ENCODE results near the gene TIGD4. TPM values are rescaled to one million over a fixed set of nuclear protein-coding genes. Genes with fewer than 3 reads are reported as not detected.

The TIGD4 gene
- total and polyA plus RNA-seq, 2 of the 8 experiments (the other 6 are each of a cell fraction or from before 2014, with no cell fraction given) = 0.42 to 2.3 TPM

- Histone ChIP-seq H3K23ac (ENCODE audit: insufficient read length) (no peak overlapping the region), H3K18ac (ENCODE audit: extremely low read depth, low read length) (no peak overlapping the region), H2BK20ac (ENCODE audit: low read length) (no peak overlapping the region), H4K20me1 (replicated peaks in 1 of 2; ENCODE audit: control insufficient read depth in 1 of 2, insufficient read depth in 2 of 2, low read length in 2 of 2) (no peaks in the 10 kb centered on the region), H3K14ac (ENCODE audit: insufficient read length) (no peak overlapping the region), H4K91ac (replicated peaks; ENCODE audit: insufficient read length, low read length) (no peak overlapping the region), H3K36me3 (ENCODE audit: control insufficient read depth in 2 of 4, insufficient read depth in 4 of 4, low read length in 3 of 4) (no peaks in the 10 kb centered on the region), H2BK5ac (ENCODE audit: low read depth, low read length) (no peak overlapping the region), H3K4ac (replicated peaks; ENCODE audit: insufficient read length, low read depth, low read length) (no peak overlapping the region), H2AK5ac (ENCODE audit: low read depth, low read length) (no peak overlapping the region), H3K9me3 (ENCODE audit: insufficient read depth in 2 of 2, low read depth in 1 of 2, low read length in 1 of 2) (no peaks in the 10 kb centered on the region), H2AFZ (ENCODE audit: low read length) (no peak overlapping the region), H3K4me1 (replicated peaks in 1 of 4; ENCODE audit: control insufficient read depth in 3 of 4, insufficient read depth in 4 of 4, low read length in 3 of 4) (peaks cover 0 to 4% (median 1%) of the 10 kb centered on the region in 4 experiments; a peak in 1 of 7 replicates), H3K9ac (replicated peaks in 1 of 4; ENCODE audit: extremely low read depth in 1 of 4, low read depth in 3 of 4, low read length in 3 of 4) (no peak overlapping the region), H3K79me1 (ENCODE audit: low read depth, low read length) (no peaks in the 10 kb centered on the region), H3K27me3 (replicated peaks in 1 of 4; ENCODE audit: control insufficient read depth in 3 of 4, extremely low read depth in 1 of 4, insufficient read depth in 3 of 4, low read length in 3 of 4) (no peaks in the 10 kb centered on the region), H4K5ac (ENCODE audit: insufficient read length, low read depth, low read length) (no peak overlapping the region), H3K56ac (replicated peaks; ENCODE audit: insufficient read length, low read depth, low read length) (no peak overlapping the region), H2BK12ac (ENCODE audit: low read depth, low read length) (no peak overlapping the region), H2BK15ac (ENCODE audit: low read length) (no peak overlapping the region), H4K8ac (ENCODE audit: extremely low read depth, insufficient read depth, low read length) (no peak overlapping the region), H2BK120ac (replicated peaks; ENCODE audit: low read depth, low read length) (no peak overlapping the region), H3K4me3 (ENCODE audit: extremely low read depth in 1 of 4, insufficient read depth in 2 of 4, low read depth in 3 of 4, low read length in 4 of 4) (no peak overlapping the region), H3K79me2 (ENCODE audit: control insufficient read depth in 1 of 2, insufficient read depth in 2 of 2, low read length in 2 of 2) (no peaks in the 10 kb centered on the region), H3K4me2 (ENCODE audit: insufficient read depth in 1 of 2, low read depth in 2 of 2, low read length in 2 of 2) (no peak overlapping the region), H3K23me2 (ENCODE audit: low read depth, low read length) (peaks cover 3% of the 10 kb centered on the region), H3K27ac (ENCODE audit: low read depth, low read length) (no peak overlapping the region)
- 86% methylated on average over 1 of the region's 1 CpG; no CpG with 5 or more reads in 1 of the 2 experiments for WGBS, 2 experiments (ENCODE audit: extremely low coverage in 1 of 2, insufficient coverage in 1 of 2, insufficient read length in 1 of 2, insufficient replicate concordance in 2 of 2, low coverage in 1 of 2, low lambda C conversion rate in 2 of 2, missing lambda C conversion rate in 1 of 2)
- FAIRE-seq = no peak
- CTCF ChIA-PET (ENCODE audit: partially characterized antibody) = no interaction called here
- no peak for DNase-seq (ENCODE audit: low read depth in 1 of 2, low spot score in 2 of 2)
- POLR2A ChIA-PET (ENCODE audit: partially characterized antibody) = no interaction called here
- no peak for TF ChIP-seq CTCF (IDR thresholded peaks at IDR 0.05; ENCODE audit: control extremely low read depth in 1 of 3, insufficient read depth in 1 of 3, low read depth in 1 of 3, low read length in 3 of 3)
- TF ChIP-seq CHD2 (IDR thresholded peaks at IDR 0.05; ENCODE audit: low read length) = no peak
- TF ChIP-seq NANOG (IDR thresholded peaks at IDR 0.05; ENCODE audit: insufficient read depth, low read depth, low read length, poor library complexity, severe bottlenecking) = no peak
- TF ChIP-seq EP300 (IDR thresholded peaks at IDR 0.05; ENCODE audit: borderline replicate concordance in 1 of 2, low read depth in 2 of 2, low read length in 2 of 2) = no peak
- TF ChIP-seq KDM5A (IDR thresholded peaks at IDR 0.05; ENCODE audit: low read length) = no peak
- no peak for TF ChIP-seq ZNF274 (IDR thresholded peaks at IDR 0.05; ENCODE audit: borderline replicate concordance, extremely low read depth, low read length)
- no peak for TF ChIP-seq HDAC2 (IDR thresholded peaks at IDR 0.05; ENCODE audit: borderline replicate concordance in 1 of 2, low read depth in 2 of 2, low read length in 2 of 2)
- TF ChIP-seq TEAD4 (IDR thresholded peaks at IDR 0.05; ENCODE audit: low read depth, low read length) = no peak
- TF ChIP-seq SP2 (IDR thresholded peaks at IDR 0.05; ENCODE audit: low read length) = no peak
- no peak for TF ChIP-seq NRF1 (IDR thresholded peaks at IDR 0.05; ENCODE audit: low read depth, low read length)
- TF ChIP-seq POLR2A (IDR thresholded peaks at IDR 0.05; ENCODE audit: control extremely low read depth in 1 of 2, low read depth in 2 of 2, low read length in 2 of 2) = no peak
- no peak for TF ChIP-seq BRCA1 (IDR thresholded peaks at IDR 0.05; ENCODE audit: low read depth, low read length)
Measured at GRCh38 chr4:152773953-152774352, 5.6 kb downstream of the TIGD4 start.
